ENCODE measurements around the gene NR3C2. TPM values are rescaled to one million over a fixed set of nuclear protein-coding genes. Genes with fewer than 3 reads are reported as not detected.

The NR3C2 gene
- total and polyA plus RNA-seq, 4 donors, result 2.0 to 11.5 (median 3.2) TPM

GRCh38 chr4:148055844-148056243 is 386.4 kb downstream of the NR3C2 start:
- Histone ChIP-seq H3K4me1 (ENCODE audit: control insufficient read depth in 4 of 4, insufficient read depth in 4 of 4, low read length in 3 of 4) (peaks cover 0 to 30% (median 21%) of the 10 kb centered on the region in 4 donors), H3K27me3 (ENCODE audit: control insufficient read depth in 4 of 4, insufficient read depth in 4 of 4, low read length in 3 of 4) (no peaks in the 10 kb centered on the region), H3K9me3 (ENCODE audit: control insufficient read depth in 4 of 4, low read length in 3 of 4) (no peaks in the 10 kb centered on the region), H3K4me3 (ENCODE audit: low read depth in 1 of 3, low read length in 3 of 3) (no peak overlapping the region), H3K9ac (ENCODE audit: low read depth in 1 of 2, low read length in 2 of 2) (no peak overlapping the region), H3K27ac (ENCODE audit: low read depth in 1 of 2, low read length in 2 of 2) (no peak overlapping the region), H3K36me3 (ENCODE audit: control insufficient read depth in 4 of 4, insufficient read depth in 3 of 4, low read depth in 1 of 4, low read length in 3 of 4) (no peaks in the 10 kb centered on the region)
- TF ChIP-seq RXRA (IDR thresholded peaks at IDR 0.05) (no peak), JUND (IDR thresholded peaks at IDR 0.05) (no peak), FOXA2 (IDR thresholded peaks at IDR 0.05) (no peak), YY1 (IDR thresholded peaks at IDR 0.05) (no peak), SP1 (IDR thresholded peaks at IDR 0.05) (no peak), GABPA (IDR thresholded peaks at IDR 0.05 in 1 of 2, conservative IDR thresholded peaks at IDR 0.05 in 1 of 2) (no peak), MAX (IDR thresholded peaks at IDR 0.05) (no peak), HNF4A (conservative IDR thresholded peaks at IDR 0.05) (no peak), HNF4G (IDR thresholded peaks at IDR 0.05) (no peak), FOXA1 (IDR thresholded peaks at IDR 0.05) (no peak), REST (IDR thresholded peaks at IDR 0.05) (no peak), EGR1 (IDR thresholded peaks at IDR 0.05; ENCODE audit: low read depth in 2 of 2) (no peak), TAF1 (conservative IDR thresholded peaks at IDR 0.05) (no peak)
- TF ChIP-seq, protein P1, sequence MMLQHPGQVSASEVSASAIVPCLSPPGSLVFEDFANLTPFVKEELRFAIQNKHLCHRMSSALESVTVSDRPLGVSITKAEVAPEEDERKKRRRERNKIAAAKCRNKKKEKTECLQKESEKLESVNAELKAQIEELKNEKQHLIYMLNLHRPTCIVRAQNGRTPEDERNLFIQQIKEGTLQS (IDR thresholded peaks at IDR 0.05), result no peak
- TF ChIP-seq, protein P2, sequence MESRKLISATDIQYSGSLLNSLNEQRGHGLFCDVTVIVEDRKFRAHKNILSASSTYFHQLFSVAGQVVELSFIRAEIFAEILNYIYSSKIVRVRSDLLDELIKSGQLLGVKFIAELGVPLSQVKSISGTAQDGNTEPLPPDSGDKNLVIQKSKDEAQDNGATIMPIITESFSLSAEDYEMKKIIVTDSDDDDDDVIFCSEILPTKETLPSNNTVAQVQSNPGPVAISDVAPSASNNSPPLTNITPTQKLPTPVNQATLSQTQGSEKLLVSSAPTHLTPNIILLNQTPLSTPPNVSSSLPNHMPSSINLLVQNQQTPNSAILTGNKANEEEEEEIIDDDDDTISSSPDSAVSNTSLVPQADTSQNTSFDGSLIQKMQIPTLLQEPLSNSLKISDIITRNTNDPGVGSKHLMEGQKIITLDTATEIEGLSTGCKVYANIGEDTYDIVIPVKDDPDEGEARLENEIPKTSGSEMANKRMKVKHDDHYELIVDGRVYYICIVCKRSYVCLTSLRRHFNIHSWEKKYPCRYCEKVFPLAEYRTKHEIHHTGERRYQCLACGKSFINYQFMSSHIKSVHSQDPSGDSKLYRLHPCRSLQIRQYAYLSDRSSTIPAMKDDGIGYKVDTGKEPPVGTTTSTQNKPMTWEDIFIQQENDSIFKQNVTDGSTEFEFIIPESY (IDR thresholded peaks at IDR 0.05), result no peak
- no peak for DNase-seq (ENCODE audit: low spot score)
- 84% methylated on average over 6 of the region's 6 CpGs for WGBS

DNA sequence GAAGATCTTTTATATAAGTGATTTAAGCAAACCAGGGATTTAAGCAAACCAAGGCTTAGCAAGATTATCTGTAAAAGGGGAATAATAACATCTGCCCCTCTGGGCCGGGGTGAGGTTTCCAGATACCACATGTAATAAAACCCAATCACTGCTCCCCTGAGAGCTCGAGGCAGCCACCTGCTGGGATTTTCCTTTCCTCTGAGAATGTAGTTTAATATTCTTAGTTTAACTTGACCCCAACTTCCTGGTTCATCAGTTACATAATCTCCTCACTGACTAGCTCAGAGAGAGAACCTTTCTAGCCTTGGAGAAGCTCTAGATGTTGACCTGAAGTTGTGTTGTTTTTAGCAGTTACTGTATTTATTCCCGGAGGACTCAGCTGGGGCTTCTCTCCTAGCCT is 387.9 kb downstream of the NR3C2 start:
- Histone ChIP-seq H3K4me1 (ENCODE audit: control insufficient read depth in 4 of 4, insufficient read depth in 4 of 4, low read length in 3 of 4) (peaks cover 0 to 24% (median 18%) of the 10 kb centered on the region in 4 donors), H3K4me3 (ENCODE audit: low read depth in 1 of 3, low read length in 3 of 3) (no peak overlapping the region), H3K36me3 (ENCODE audit: control insufficient read depth in 4 of 4, insufficient read depth in 3 of 4, low read depth in 1 of 4, low read length in 3 of 4) (no peaks in the 10 kb centered on the region), H3K9me3 (ENCODE audit: control insufficient read depth in 4 of 4, low read length in 3 of 4) (no peaks in the 10 kb centered on the region), H3K27me3 (ENCODE audit: control insufficient read depth in 4 of 4, insufficient read depth in 4 of 4, low read length in 3 of 4) (no peaks in the 10 kb centered on the region), H3K9ac (ENCODE audit: low read depth in 1 of 2, low read length in 2 of 2) (no peak overlapping the region), H3K27ac (ENCODE audit: low read depth in 1 of 2, low read length in 2 of 2) (no peak overlapping the region)
- DNase-seq (ENCODE audit: low spot score), result no peak
- TF ChIP-seq RXRA (IDR thresholded peaks at IDR 0.05) (peak in 1 of 2 donors; percentile 15), NR2F2 (IDR thresholded peaks at IDR 0.05) (no peak)
- TF ChIP-seq, protein P2 (IDR thresholded peaks at IDR 0.05), result no peak
- TF ChIP-seq, protein P1 (IDR thresholded peaks at IDR 0.05), result no peak
- WGBS, result 66% methylated on average over 3 of the region's 3 CpGs
